Neutrophil (primary cell): Measurements from ENCODE around the gene ARL6IP4.

Experiments
- H3K27ac ChIP-seq: fragments of 200-600 bp; sonication (generic); 2 replicates; pipeline ENCODE4 v1.5.1; 2016; ENCODE audit warnings: mild to moderate bottlenecking, moderate library complexity
- H3K27me3 ChIP-seq: fragments of 200-600 bp; sonication (generic); 2 replicates; pipeline ENCODE4 v1.6.0; 2016; ENCODE audit warnings: mild to moderate bottlenecking
- H3K36me3 ChIP-seq: fragments of 200-600 bp; sonication (generic); 2 replicates; pipeline ENCODE4 v1.5.1; 2017
- H3K4me1 ChIP-seq, 2 experiments: fragments of 200-600 bp in 1 of 2; sonication (generic) in 1 of 2; 1 replicate in 1 of 2; 2 replicates in 1 of 2; pipeline versions ENCODE4 v1.5.1 to v1.6.1; 2013 to 2016; ENCODE audit warnings: low read depth in 1 of 2, low read length in 1 of 2, mild to moderate bottlenecking in 1 of 2, moderate library complexity in 1 of 2; ENCODE audit not compliant: control insufficient read depth in 1 of 2, insufficient read depth in 1 of 2
- H3K4me3 ChIP-seq, 2 experiments: fragments of 200-600 bp in 1 of 2; sonication (generic) in 1 of 2; 1 replicate in 1 of 2; 2 replicates in 1 of 2; pipeline ENCODE4 v1.5.1; 2013 to 2016; ENCODE audit warnings: low read depth in 1 of 2, low read length in 1 of 2, mild to moderate bottlenecking in 1 of 2, moderate library complexity in 1 of 2
- H3K9me3 ChIP-seq: fragments of 200-600 bp; sonication (generic); 2 replicates; pipeline ENCODE4 v1.5.1; 2016
- CTCF ChIP-seq: fragments of 200-600 bp; sonication (generic); IDR thresholded peaks from 2 replicates; pipeline ENCODE4 v1.5.1; 2016; ENCODE audit warnings: antibody characterized with exemption

The ARL6IP4 gene

GRCh38 chr12:122978507-122978955 lies 1.9 kb upstream of the ARL6IP4 start:
- Histone ChIP-seq H3K4me3 (no peak overlapping the region), H3K27ac (peak overlapping the region; percentile 2), H3K4me1 (peaks cover 53 to 65% of the 10 kb centered on the region in 2 experiments), H3K27me3 (no peaks in the 10 kb centered on the region), H3K9me3 (no peaks in the 10 kb centered on the region), H3K36me3 (peaks cover 37% of the 10 kb centered on the region)
- no peak for TF ChIP-seq CTCF

- H3K4me3 ChIP-seq: peak overlapping the region; percentile 80 to 95
- H3K27me3 ChIP-seq: no peaks in the 10 kb centered on the region
- H3K36me3 ChIP-seq: peaks cover 38% of the 10 kb centered on the region
- no peaks in the 10 kb centered on the region for H3K9me3 ChIP-seq
- H3K4me1 ChIP-seq: peaks cover 54 to 66% of the 10 kb centered on the region in 2 experiments
- peak overlapping the region; percentile 88 for H3K27ac ChIP-seq
- no peak for TF ChIP-seq CTCF
Observed at GRCh38 chr12:122979001-122979907, 1.2 kb upstream of the ARL6IP4 start.

- Histone ChIP-seq H3K27ac (peak overlapping the region; percentile 88), H3K36me3 (peaks cover 38% of the 10 kb centered on the region), H3K9me3 (no peaks in the 10 kb centered on the region), H3K4me1 (peaks cover 59 to 70% of the 10 kb centered on the region in 2 experiments), H3K27me3 (no peaks in the 10 kb centered on the region), H3K4me3 (peak overlapping the region; percentile 80 to 95)
- TF ChIP-seq CTCF: no peak
Observed at GRCh38 chr12:122979908-122980182, 636 bp upstream of the ARL6IP4 start.

- Histone ChIP-seq H3K4me1 (peaks cover 50 to 69% of the 10 kb centered on the region in 2 experiments), H3K27me3 (no peaks in the 10 kb centered on the region), H3K9me3 (no peaks in the 10 kb centered on the region), H3K27ac (peak overlapping the region; percentile 88), H3K4me3 (peak overlapping the region; percentile 80 to 95), H3K36me3 (peaks cover 38% of the 10 kb centered on the region)
- no peak for TF ChIP-seq CTCF
Observed at GRCh38 chr12:122981036-122981471, 573 bp downstream of the ARL6IP4 start.

GRCh38 chr12:122981587-122982476 lies 1.4 kb downstream of the ARL6IP4 start:
- Histone ChIP-seq H3K27ac (peak overlapping the region; percentile 88), H3K36me3 (peaks cover 33% of the 10 kb centered on the region), H3K4me1 (peaks cover 45 to 61% of the 10 kb centered on the region in 2 experiments), H3K27me3 (no peaks in the 10 kb centered on the region), H3K9me3 (no peaks in the 10 kb centered on the region), H3K4me3 (peak overlapping the region; percentile 80 to 95)
- TF ChIP-seq CTCF: no peak
